SK-N-SH (cell line): ENCODE data around the gene NEUROD6. TPM values are rescaled to one million over a fixed set of nuclear protein-coding genes. Genes with fewer than 3 reads are reported as not detected.

Source experiments
- CTCF ChIA-PET: fragments of 300-600, 350-600 bp; formaldehyde crosslinking; extraction: SDS; loops from one replicate; lab custom pipeline; 2021; lab: Yijun Ruan, JAX
- POLR2A ChIA-PET: fragments of 350-600 bp; sonication (Branson Sonifier 250); formaldehyde crosslinking; extraction: SDS; loops from one replicate; lab custom pipeline; 2020; ENCODE audit warnings: antibody characterized with exemption, inconsistent platforms; lab: Yijun Ruan, JAX
- DNase-seq: peaks from one replicate; pipeline ENCODE4 v3.0.0; 2012
- H2AFZ ChIP-seq: fragments of 200-600 bp; sonication (generic); 2 replicates; pipeline ENCODE4 v1.8.1; 2016; ENCODE audit warnings: antibody characterized with exemption, mild to moderate bottlenecking, low read depth
- H3F3A ChIP-seq: fragments of 200-600 bp; sonication (generic); replicated peaks from 2 replicates; pipeline ENCODE3; 2016; ENCODE audit warnings: antibody characterized with exemption, mild to moderate bottlenecking; ENCODE audit not compliant: insufficient read depth
- H3K27ac ChIP-seq, 2 experiments: fragments of 200-500 bp in 1 of 2; fragments of 200-600 bp in 1 of 2; sonication (Bioruptor generic) in 1 of 2; sonication (generic), shearing (Covaris generic) in 1 of 2; 2 replicates each; pipeline versions ENCODE4 v1.5.1 to v1.6.1; 2014 to 2016; ENCODE audit warnings: low read depth in 2 of 2, inconsistent platforms in 1 of 2, low read length in 1 of 2, mild to moderate bottlenecking in 1 of 2, mixed read lengths in 1 of 2
- H3K27me3 ChIP-seq: fragments of 200-600 bp; sonication (generic), shearing (Covaris generic); 2 replicates; pipeline ENCODE4 v1.6.1; 2016; ENCODE audit warnings: mixed run types; ENCODE audit not compliant: insufficient read depth
- H3K36me3 ChIP-seq, 2 experiments: fragments of 200-500 bp in 1 of 2; fragments of 200-600 bp in 1 of 2; sonication (Bioruptor generic) in 1 of 2; sonication (generic) in 1 of 2; replicated peaks in 1 of 2; 2 replicates each; pipeline versions ENCODE3 to v1.5.1; 2014 to 2016; ENCODE audit warnings: low read length in 1 of 2, mild to moderate bottlenecking in 1 of 2; ENCODE audit not compliant: insufficient read depth in 2 of 2, control insufficient read depth in 1 of 2
- H3K4me1 ChIP-seq, 2 experiments: fragments of 200-500 bp in 1 of 2; fragments of 200-600 bp in 1 of 2; sonication (Bioruptor generic) in 1 of 2; sonication (generic), shearing (Covaris generic) in 1 of 2; 2 replicates each; pipeline versions ENCODE4 v1.5.1 to v1.6.1; 2014 to 2016; ENCODE audit warnings: low read depth in 1 of 2, low read length in 1 of 2, mixed run types in 1 of 2; ENCODE audit not compliant: insufficient read depth in 2 of 2, control insufficient read depth in 1 of 2
- H3K4me2 ChIP-seq: fragments of 200-600 bp; sonication (generic), shearing (Covaris generic); 2 replicates; pipeline ENCODE4 v1.6.1; 2017; ENCODE audit warnings: mixed run types
- H3K4me3 ChIP-seq, 2 experiments: fragments of 200-500 bp in 1 of 2; fragments of 200-600 bp in 1 of 2; sonication (Bioruptor generic) in 1 of 2; sonication (generic), shearing (Covaris generic) in 1 of 2; 2 replicates each; pipeline versions ENCODE4 v1.5.1 to v1.8.1; 2014 to 2016; ENCODE audit warnings: low read depth in 2 of 2, inconsistent platforms in 1 of 2, low read length in 1 of 2, mild to moderate bottlenecking in 1 of 2, mixed read lengths in 1 of 2, moderate library complexity in 1 of 2
- H3K79me2 ChIP-seq: fragments of 200-600 bp; sonication (generic); 2 replicates; pipeline ENCODE4 v1.8.1; 2017; ENCODE audit warnings: mild to moderate bottlenecking; ENCODE audit not compliant: insufficient read depth
- H3K9ac ChIP-seq: fragments of 200-600 bp; sonication (generic); 2 replicates; pipeline ENCODE4 v1.6.1; 2017; ENCODE audit warnings: mixed run types
- H3K9me2 ChIP-seq: fragments of 200-600 bp; sonication (generic); 2 replicates; pipeline ENCODE4 v1.6.1; 2017; ENCODE audit warnings: mixed run types
- H3K9me3 ChIP-seq: fragments of 200-600 bp; sonication (generic); 2 replicates; pipeline ENCODE4 v1.6.1; 2017; ENCODE audit warnings: mixed run types, mild to moderate bottlenecking, moderate library complexity
- H4K20me1 ChIP-seq: fragments of 200-600 bp; sonication (generic); 2 replicates; pipeline ENCODE4 v1.6.1; 2017; ENCODE audit warnings: mild to moderate bottlenecking, mixed run types; ENCODE audit not compliant: insufficient read depth
- CHD2 ChIP-seq: fragments of 150-350 bp; IDR thresholded peaks from 2 replicates; pipeline ENCODE4 v1.6.1; 2018; ENCODE audit warnings: low read length; ENCODE audit not compliant: partially characterized antibody
- ELF1 ChIP-seq: IDR thresholded peaks from 2 replicates; pipeline ENCODE4 v1.4.0; 2012
- MXI1 ChIP-seq: IDR thresholded peaks from 2 replicates; pipeline ENCODE4 v1.6.1; 2012; ENCODE audit warnings: mild to moderate bottlenecking, low read depth, low read length, improper control_type of control experiment
- NRF1 ChIP-seq: IDR thresholded peaks from 2 replicates; pipeline ENCODE4 v1.6.1; 2012; ENCODE audit warnings: low read depth, mild to moderate bottlenecking, low read length
- RCOR1 ChIP-seq: fragments of 150-350 bp; IDR thresholded peaks from 2 replicates; pipeline ENCODE4 v1.6.1; 2017; ENCODE audit warnings: antibody characterized with exemption, low read length
- REST ChIP-seq: IDR thresholded peaks from 2 replicates; pipeline ENCODE4 v1.6.1; 2012; ENCODE audit warnings: mild to moderate bottlenecking, low read depth, low read length, moderate library complexity
- RXRA ChIP-seq: IDR thresholded peaks from 2 replicates; pipeline ENCODE4 v1.4.0; 2012; ENCODE audit warnings: low read depth, mild to moderate bottlenecking, borderline replicate concordance
- SMC3 ChIP-seq: IDR thresholded peaks from 2 replicates; pipeline ENCODE4 v1.6.1; 2012; ENCODE audit warnings: low read depth, low read length, improper control_type of control experiment
- TAF1 ChIP-seq: IDR thresholded peaks from 2 replicates; pipeline ENCODE4 v1.6.1; 2012; ENCODE audit warnings: low read depth, mild to moderate bottlenecking, low read length, moderate library complexity, borderline replicate concordance
- TCF12 ChIP-seq: IDR thresholded peaks from 2 replicates; pipeline ENCODE4 v1.4.0; 2012
- YY1 ChIP-seq: IDR thresholded peaks from 2 replicates; pipeline ENCODE4 v1.4.0; 2012; ENCODE audit warnings: low read depth, mild to moderate bottlenecking
- WGBS: methylation state at CpG from one replicate; pipeline ENCODE4 v1.1.6; 2017; ENCODE audit warnings: low lambda C conversion rate; 5-methylcytosine and 5-hydroxymethylcytosine counted together
- polyA plus RNA-seq, 3 experiments: library from polyadenylated mRNA; depleted of rRNA; stranded (reverse); fragments of >200 nt; gene quantifications; 2 replicates each; pipeline ENCODE4 v1.2.3, GENCODE V29; 2012
- TF ChIP-seq, protein P1 (sequence below): IDR thresholded peaks from 2 replicates; pipeline ENCODE4 v1.4.0; 2012; ENCODE audit warnings: low read depth, borderline replicate concordance
- TF ChIP-seq, protein P2 (sequence below): IDR thresholded peaks from 2 replicates; pipeline ENCODE4 v1.4.0; 2012; ENCODE audit warnings: low read depth, borderline replicate concordance
- TF ChIP-seq, protein P3 (sequence below): fragments of 200-600 bp; sonication (generic); IDR thresholded peaks from 2 replicates; pipeline ENCODE4 v1.6.1; 2017; ENCODE audit warnings: antibody characterized with exemption, mild to moderate bottlenecking, moderate library complexity

Gene NEUROD6
- polyA plus RNA-seq, 1 of the 3 experiments (the other 2 are of a cell fraction), result not detected

- Histone ChIP-seq H3K36me3 (no peaks in the 10 kb centered on the region), H3F3A (no peaks in the 10 kb centered on the region), H3K9me3 (no peaks in the 10 kb centered on the region), H3K4me1 (no peaks in the 10 kb centered on the region; a peak in 1 of 4 replicates), H3K27ac (no peak overlapping the region), H3K9ac (no peak overlapping the region), H3K4me2 (no peak overlapping the region), H2AFZ (no peak overlapping the region), H4K20me1 (no peaks in the 10 kb centered on the region)
- CTCF ChIA-PET, result no interaction called here
- DNase-seq, result no peak
- TF ChIP-seq, protein P1, sequence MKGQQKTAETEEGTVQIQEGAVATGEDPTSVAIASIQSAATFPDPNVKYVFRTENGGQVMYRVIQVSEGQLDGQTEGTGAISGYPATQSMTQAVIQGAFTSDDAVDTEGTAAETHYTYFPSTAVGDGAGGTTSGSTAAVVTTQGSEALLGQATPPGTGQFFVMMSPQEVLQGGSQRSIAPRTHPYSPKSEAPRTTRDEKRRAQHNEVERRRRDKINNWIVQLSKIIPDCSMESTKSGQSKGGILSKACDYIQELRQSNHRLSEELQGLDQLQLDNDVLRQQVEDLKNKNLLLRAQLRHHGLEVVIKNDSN, result no peak
- TF ChIP-seq, protein P2, sequence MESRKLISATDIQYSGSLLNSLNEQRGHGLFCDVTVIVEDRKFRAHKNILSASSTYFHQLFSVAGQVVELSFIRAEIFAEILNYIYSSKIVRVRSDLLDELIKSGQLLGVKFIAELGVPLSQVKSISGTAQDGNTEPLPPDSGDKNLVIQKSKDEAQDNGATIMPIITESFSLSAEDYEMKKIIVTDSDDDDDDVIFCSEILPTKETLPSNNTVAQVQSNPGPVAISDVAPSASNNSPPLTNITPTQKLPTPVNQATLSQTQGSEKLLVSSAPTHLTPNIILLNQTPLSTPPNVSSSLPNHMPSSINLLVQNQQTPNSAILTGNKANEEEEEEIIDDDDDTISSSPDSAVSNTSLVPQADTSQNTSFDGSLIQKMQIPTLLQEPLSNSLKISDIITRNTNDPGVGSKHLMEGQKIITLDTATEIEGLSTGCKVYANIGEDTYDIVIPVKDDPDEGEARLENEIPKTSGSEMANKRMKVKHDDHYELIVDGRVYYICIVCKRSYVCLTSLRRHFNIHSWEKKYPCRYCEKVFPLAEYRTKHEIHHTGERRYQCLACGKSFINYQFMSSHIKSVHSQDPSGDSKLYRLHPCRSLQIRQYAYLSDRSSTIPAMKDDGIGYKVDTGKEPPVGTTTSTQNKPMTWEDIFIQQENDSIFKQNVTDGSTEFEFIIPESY, result no peak
- TF ChIP-seq YY1 (no peak), RXRA (no peak), RCOR1 (no peak), CHD2 (no peak), TAF1 (no peak), MXI1 (no peak), SMC3 (no peak), TCF12 (no peak), REST (no peak), ELF1 (no peak), NRF1 (no peak)
- TF ChIP-seq, protein P3, sequence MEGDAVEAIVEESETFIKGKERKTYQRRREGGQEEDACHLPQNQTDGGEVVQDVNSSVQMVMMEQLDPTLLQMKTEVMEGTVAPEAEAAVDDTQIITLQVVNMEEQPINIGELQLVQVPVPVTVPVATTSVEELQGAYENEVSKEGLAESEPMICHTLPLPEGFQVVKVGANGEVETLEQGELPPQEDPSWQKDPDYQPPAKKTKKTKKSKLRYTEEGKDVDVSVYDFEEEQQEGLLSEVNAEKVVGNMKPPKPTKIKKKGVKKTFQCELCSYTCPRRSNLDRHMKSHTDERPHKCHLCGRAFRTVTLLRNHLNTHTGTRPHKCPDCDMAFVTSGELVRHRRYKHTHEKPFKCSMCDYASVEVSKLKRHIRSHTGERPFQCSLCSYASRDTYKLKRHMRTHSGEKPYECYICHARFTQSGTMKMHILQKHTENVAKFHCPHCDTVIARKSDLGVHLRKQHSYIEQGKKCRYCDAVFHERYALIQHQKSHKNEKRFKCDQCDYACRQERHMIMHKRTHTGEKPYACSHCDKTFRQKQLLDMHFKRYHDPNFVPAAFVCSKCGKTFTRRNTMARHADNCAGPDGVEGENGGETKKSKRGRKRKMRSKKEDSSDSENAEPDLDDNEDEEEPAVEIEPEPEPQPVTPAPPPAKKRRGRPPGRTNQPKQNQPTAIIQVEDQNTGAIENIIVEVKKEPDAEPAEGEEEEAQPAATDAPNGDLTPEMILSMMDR, result no peak
- TF ChIP-seq, all 33 proteins: peak for 0
- Histone ChIP-seq H3K4me3 (no peak overlapping the region), H3K9me2 (no peaks in the 10 kb centered on the region), H3K79me2 (no peaks in the 10 kb centered on the region), H3K27me3 (peaks cover 18% of the 10 kb centered on the region; the same call in 1 of the 2 replicates)
- POLR2A ChIA-PET, result no interaction called here
- WGBS, result under 1% methylated on average over 3 of the region's 3 CpGs
These were observed 3.2 kb upstream of the NEUROD6 start for GRCh38 chr7:31343516-31344305.
